ENCODE results near the gene UNKL.

Gene UNKL

DNA sequence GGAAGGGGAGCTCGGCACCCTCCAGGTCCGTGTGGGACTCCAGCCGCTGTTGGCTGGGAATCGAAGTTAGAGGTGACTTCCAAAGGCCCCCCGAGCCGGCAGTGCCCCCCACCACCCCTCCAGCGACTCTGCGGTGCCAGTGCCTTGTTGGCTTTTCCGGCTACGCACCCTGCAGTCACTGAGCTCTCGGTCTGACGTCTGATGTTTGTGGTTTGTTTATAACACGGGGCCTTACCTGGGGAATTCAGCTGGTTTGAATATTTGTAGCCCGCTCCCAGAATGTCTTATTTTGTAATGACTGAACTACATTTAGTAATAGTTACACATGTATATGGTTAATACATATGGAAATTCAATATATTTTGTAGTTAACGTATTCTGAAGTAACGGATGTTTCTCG lies 88.1 kb downstream of the UNKL start:
- H3K9ac ChIP-seq (ENCODE audit: low read depth, low read length), result no peak overlapping the region
- H3K36me3 ChIP-seq (ENCODE audit: insufficient read depth, low read length), result no peaks in the 10 kb centered on the region
- no peaks in the 10 kb centered on the region for H3K4me1 ChIP-seq (ENCODE audit: insufficient read depth, low read length)
- no peaks in the 10 kb centered on the region for H3K9me3 ChIP-seq (ENCODE audit: control insufficient read depth, insufficient read depth, low read length)

DNA sequence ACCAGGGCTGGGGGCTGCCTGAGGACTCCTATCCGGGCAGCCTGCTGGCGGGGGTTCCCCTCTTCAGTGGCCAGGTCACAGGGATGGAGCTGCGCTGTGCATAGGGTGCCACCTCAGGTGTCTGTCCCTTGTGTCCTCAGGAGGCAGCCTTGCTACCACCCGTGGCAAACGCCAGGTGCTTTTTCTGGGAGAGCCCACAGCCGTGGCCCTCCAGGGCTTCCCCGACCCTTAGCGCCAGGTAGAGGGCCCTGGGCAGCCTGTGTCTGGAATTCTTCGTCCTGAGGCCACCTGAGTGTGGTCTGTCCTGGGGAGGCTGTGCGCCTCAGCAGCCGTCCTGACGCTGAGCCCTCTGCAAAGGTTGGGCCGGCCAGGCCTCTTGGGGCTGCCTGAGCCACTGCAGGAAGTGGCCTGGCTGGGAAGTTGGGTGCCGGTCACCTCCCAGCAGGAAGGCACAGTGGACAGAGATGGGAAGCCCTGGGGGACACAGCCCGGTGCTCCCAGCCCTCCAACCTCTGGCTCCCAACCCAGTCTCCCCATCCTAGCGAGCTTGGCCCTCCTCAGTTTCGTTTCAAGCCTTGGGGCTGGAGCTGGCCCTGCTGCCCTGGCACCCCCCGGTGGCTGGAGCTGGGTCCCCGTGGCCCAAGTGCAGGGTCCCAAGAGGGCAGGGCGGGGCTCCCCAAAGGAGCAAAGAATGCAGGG lies 88.7 kb downstream of the UNKL start:
- Histone ChIP-seq H3K9me3 (ENCODE audit: control insufficient read depth, insufficient read depth, low read length) (no peaks in the 10 kb centered on the region), H3K9ac (ENCODE audit: low read depth, low read length) (no peak overlapping the region), H3K4me1 (ENCODE audit: insufficient read depth, low read length) (no peaks in the 10 kb centered on the region), H3K36me3 (ENCODE audit: insufficient read depth, low read length) (no peaks in the 10 kb centered on the region)

DNA sequence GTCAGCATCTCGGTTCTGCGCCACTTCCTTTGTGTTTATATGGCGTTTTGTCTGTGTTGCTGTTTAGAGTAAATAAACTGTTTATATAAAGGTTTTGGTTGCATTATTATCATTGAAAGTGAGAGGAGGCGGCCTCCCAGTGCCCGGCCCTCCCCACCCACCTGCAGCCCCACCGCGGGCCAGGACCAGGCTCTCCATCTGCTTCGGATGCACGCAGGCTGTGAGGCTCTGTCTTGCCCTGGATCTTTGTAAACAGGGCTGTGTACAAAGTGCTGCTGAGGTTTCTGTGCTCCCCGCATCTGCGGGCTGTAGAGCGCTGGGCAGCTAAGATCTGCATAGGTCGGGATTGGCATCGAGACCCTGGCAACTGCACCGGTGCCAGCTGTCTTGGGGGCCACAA lies 89.2 kb downstream of the UNKL start:
- Histone ChIP-seq H3K36me3 (ENCODE audit: insufficient read depth, low read length) (peaks cover 4% of the 10 kb centered on the region), H3K4me1 (ENCODE audit: insufficient read depth, low read length) (no peaks in the 10 kb centered on the region), H3K9ac (ENCODE audit: low read depth, low read length) (no peak overlapping the region), H3K9me3 (ENCODE audit: control insufficient read depth, insufficient read depth, low read length) (no peaks in the 10 kb centered on the region)

DNA sequence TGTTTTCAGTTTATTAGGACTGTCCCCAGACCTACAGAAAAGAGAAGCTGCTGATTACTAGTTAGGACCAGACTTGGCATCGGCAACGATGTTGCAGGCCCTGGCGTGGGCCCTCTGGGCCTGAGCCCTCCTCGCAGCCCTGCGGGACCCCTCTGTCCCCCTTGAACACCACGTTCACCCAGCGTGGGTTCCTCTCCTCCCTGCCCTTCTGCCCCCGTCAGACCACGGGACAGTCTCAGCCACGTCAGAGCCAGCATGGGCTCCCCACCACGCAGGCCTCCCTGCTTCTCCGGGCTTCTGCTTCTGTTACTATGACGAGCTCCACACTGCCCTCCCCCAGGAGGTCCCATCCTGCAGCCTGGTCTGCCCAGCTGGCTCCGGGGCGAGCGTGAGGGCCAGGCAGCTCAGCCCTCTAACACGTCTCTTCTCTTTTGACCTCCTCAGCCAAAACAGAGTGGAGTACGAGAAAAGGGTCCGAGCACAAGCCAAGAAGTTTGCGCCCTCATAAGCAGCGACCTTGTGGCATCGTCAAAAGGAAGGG lies 90.1 kb downstream of the UNKL start:
- H3K9ac ChIP-seq (ENCODE audit: low read depth, low read length), result no peak overlapping the region
- peaks cover 13% of the 10 kb centered on the region for H3K36me3 ChIP-seq (ENCODE audit: insufficient read depth, low read length)

DNA sequence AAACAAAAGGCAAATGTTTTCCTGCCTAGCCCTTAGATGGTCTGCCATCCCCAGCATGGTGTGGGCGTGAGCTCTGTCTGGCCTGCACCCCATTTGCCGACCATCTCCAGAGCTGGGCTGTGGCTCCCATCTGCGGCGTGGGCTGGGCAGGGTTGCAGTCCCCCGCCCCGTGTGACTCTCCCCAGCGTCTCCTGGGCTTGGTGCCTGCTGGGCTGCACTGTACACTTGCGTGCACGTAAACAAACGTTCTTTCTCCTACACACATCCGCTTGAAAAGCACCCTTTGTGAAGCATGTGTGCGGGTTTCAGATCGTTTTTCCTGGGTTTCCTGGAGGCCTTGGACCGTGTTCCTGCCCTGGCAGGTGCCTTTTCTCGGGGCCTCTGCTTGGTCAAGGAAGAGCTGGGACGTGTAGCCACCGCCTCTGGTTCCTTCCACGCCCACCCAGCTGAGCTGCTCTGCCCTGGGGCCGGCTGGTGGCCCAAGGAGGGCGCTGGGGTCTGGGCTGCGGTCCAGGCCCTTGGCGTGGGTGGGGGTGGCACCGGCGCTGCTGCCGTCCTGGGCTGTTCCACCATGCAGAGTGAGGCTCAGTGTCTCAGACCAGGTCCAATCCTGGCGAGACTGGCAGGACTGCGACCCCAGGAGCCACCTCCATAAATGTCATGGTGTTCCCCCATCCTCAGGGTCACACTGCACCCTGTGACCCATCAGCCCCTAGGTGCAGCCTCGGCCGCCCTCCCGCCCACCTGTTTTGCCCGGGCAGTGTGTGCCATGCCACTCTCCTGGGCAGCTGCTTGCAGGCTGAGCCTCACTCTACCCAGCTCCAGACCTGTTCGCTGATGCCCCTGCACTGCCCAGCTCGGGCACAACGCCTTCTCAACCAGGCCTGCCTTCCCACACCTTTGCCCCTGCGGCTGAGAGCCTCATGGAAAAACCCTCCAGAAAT lies 90.9 kb downstream of the UNKL start:
- Histone ChIP-seq H3K36me3 (ENCODE audit: insufficient read depth, low read length) (peaks cover 21% of the 10 kb centered on the region), H3K9ac (ENCODE audit: low read depth, low read length) (no peak overlapping the region), H3K9me3 (ENCODE audit: control insufficient read depth, insufficient read depth, low read length) (no peaks in the 10 kb centered on the region), H3K4me1 (ENCODE audit: insufficient read depth, low read length) (no peaks in the 10 kb centered on the region)

More for the DNA sequence above, 90.1 kb downstream of the UNKL start:
- Histone ChIP-seq H3K9me3 (ENCODE audit: control insufficient read depth, insufficient read depth, low read length) (no peaks in the 10 kb centered on the region), H3K4me1 (ENCODE audit: insufficient read depth, low read length) (no peaks in the 10 kb centered on the region)

DNA sequence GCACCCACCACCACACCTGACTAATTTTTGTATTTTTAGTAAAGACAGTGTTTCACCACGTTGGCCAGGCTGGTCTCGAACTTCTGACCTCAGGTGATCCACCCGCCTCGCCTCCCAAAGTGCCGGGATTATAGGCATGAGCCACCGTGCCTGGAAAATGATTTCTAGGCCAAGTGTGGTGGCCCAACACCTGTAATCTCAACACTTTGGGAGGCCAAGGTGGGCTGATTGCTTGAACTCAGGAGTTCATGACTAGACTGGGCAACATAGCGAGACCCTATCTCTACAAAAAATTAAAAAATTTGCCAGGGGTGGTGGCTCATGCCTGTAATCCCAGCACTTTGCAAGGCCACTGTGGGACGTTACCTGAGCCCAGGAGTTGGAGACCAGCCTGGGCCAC lies 92.1 kb downstream of the UNKL start:
- Histone ChIP-seq H3K4me1 (ENCODE audit: insufficient read depth, low read length) (no peaks in the 10 kb centered on the region), H3K9me3 (ENCODE audit: control insufficient read depth, insufficient read depth, low read length) (no peaks in the 10 kb centered on the region), H3K36me3 (ENCODE audit: insufficient read depth, low read length) (peaks cover 28% of the 10 kb centered on the region), H3K9ac (ENCODE audit: low read depth, low read length) (no peak overlapping the region)

DNA sequence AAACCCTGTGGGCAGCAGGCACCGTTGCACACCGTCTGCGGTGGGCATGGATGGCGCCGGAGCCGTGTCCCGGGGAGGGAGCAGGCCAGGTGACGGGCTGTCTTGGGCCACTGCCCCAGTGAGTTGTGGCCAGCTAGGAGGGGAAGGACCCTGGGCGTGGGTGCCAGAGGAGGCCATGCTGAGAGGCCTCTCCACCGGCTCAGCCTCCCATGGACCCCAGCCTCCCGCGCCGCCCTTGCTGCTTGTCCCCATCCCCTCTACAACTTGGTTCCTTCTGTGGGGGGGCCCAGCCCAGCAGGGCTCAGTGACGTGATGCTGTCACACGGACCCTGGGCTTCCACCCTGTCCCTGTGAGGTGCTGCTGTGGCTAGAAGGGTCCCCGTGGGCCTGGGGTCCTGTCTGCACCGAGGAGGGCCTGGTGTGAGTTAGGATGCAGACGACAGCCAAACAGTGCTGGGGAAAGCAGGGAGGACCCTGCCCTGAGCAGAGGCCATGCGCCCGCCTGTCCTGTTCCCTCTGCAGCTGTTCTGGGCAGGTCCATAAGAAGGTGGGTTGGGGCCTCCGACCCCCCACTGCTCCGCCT lies 93.8 kb downstream of the UNKL start:
- Histone ChIP-seq H3K36me3 (ENCODE audit: insufficient read depth, low read length) (peaks cover 41% of the 10 kb centered on the region), H3K4me1 (ENCODE audit: insufficient read depth, low read length) (no peaks in the 10 kb centered on the region), H3K9ac (ENCODE audit: low read depth, low read length) (no peak overlapping the region), H3K9me3 (ENCODE audit: control insufficient read depth, insufficient read depth, low read length) (no peaks in the 10 kb centered on the region)

DNA sequence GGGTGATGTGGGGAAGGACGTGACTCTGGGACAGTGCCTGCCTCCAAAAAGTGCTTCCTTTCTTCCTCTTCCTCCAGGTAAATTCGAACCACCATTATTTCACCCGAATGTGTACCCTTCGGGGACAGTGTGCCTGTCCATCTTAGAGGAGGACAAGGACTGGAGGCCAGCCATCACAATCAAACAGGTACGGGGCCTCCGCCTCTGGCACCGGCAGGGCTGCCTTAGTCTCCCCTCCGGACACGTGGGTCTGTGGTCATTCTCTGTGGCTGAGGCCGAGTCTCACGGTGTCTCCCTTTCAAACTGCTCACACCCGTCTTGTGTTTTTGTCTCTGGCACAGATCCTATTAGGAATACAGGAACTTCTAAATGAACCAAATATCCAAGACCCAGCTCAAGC lies 94.4 kb downstream of the UNKL start:
- peaks cover 44% of the 10 kb centered on the region for H3K36me3 ChIP-seq (ENCODE audit: insufficient read depth, low read length)
- no peaks in the 10 kb centered on the region for H3K9me3 ChIP-seq (ENCODE audit: control insufficient read depth, insufficient read depth, low read length)
- no peak overlapping the region for H3K9ac ChIP-seq (ENCODE audit: low read depth, low read length)
- H3K4me1 ChIP-seq (ENCODE audit: insufficient read depth, low read length), result no peaks in the 10 kb centered on the region

DNA sequence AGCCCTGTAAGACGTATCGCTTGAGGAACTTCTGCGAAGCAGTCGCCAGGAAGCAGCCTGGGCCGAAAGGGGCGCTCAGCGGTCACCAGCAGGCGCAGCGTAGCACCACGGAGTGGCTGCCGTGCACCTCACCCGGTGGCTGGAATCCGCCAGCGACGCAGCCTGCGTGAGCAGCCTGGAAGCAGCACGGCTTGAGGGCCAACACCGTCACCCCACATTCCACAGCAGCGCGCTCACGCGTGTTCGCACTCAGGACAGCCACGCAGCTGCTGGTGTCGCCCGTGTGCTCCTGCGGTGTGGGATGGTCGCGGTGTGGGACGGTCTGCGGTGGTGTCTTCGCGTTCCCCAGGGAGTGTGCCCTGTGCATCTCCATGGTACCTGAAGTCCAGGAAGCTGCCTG lies 95.5 kb downstream of the UNKL start:
- H3K9me3 ChIP-seq (ENCODE audit: control insufficient read depth, insufficient read depth, low read length), result no peaks in the 10 kb centered on the region
- no peak overlapping the region for H3K9ac ChIP-seq (ENCODE audit: low read depth, low read length)
- no peaks in the 10 kb centered on the region for H3K4me1 ChIP-seq (ENCODE audit: insufficient read depth, low read length)
- H3K36me3 ChIP-seq (ENCODE audit: insufficient read depth, low read length), result peaks cover 47% of the 10 kb centered on the region

DNA sequence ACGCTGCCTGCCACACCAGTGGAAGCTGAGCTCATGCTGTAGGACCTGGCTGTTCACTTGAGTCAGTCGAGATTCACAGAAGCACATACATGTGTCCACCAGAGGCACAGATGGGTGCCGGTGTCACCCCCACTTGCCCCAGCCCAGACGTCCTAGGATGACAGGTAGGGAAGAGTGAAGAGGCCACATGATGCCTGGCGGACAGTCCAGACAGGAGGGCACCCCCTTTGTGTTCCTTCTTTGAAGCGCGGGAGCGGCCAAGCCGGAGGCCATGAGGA lies 96.3 kb downstream of the UNKL start:
- Histone ChIP-seq H3K9ac (ENCODE audit: low read depth, low read length) (no peak overlapping the region), H3K36me3 (ENCODE audit: insufficient read depth, low read length) (peaks cover 49% of the 10 kb centered on the region), H3K4me1 (ENCODE audit: insufficient read depth, low read length) (no peaks in the 10 kb centered on the region)

DNA sequence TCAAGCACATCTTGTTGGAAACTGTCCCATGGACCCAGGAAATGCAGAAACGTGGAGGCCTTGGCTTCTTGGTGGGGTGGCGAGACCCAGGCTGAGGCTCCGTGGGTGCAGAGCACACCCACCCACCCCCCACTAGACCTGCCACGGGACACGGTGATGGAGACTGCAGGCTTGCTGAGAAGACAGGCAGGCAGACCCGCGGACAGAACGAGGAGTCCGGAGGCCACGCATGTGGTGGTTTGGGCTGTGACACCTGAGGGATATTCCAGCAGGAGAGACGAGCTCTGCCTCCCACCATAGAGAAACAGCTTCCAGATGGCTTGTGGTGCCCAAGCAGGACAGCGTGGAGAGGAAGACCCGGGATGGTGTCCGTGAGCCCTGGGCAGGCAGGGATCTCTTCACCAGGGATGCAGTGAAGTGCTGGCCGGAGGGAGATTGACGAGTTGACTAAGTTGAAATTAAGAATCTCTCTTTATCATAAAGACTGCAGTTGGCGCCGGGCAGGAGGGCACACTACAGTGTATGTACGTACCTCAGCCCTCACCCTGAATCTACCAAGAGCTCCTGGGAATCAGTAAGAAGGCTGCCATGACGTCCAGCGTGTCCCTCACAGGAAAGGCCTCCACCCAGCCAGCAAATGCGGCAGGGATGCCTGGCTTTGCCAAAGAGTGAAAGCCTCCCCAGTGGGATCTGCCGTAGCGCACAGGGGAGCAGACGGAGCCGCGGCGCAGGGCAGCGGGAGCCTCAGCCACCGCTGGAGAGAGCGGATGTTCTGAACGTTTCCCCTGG lies 96.8 kb downstream of the UNKL start:
- H3K9ac ChIP-seq (ENCODE audit: low read depth, low read length), result no peak overlapping the region
- no peaks in the 10 kb centered on the region for H3K9me3 ChIP-seq (ENCODE audit: control insufficient read depth, insufficient read depth, low read length)
- H3K36me3 ChIP-seq (ENCODE audit: insufficient read depth, low read length), result peaks cover 49% of the 10 kb centered on the region

More for the DNA sequence above, 96.3 kb downstream of the UNKL start:
- no peaks in the 10 kb centered on the region for H3K9me3 ChIP-seq (ENCODE audit: control insufficient read depth, insufficient read depth, low read length)

DNA sequence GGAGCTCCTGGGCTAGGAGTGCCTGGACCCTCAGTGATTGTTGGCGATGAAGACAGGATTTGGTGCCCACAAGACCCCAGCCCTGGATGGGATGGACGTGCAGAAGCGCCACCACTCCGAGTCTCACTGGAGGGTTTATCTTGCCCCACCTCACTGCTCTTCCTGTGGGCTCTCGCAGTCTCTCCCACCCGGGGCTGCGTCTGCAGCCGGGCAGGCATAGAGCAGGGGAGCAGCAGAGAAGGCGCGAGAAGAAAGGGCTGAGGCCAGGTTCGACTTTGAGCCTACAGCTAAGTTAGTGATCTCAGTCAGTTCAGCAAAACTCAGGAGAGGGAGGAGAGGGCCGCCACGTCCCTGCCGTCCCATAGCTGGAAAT lies 98.5 kb downstream of the UNKL start:
- Histone ChIP-seq H3K9ac (ENCODE audit: low read depth, low read length) (no peak overlapping the region), H3K36me3 (ENCODE audit: insufficient read depth, low read length) (peaks cover 49% of the 10 kb centered on the region), H3K4me1 (ENCODE audit: insufficient read depth, low read length) (peaks cover 5% of the 10 kb centered on the region; the same call in 1 of the 2 replicates), H3K9me3 (ENCODE audit: control insufficient read depth, insufficient read depth, low read length) (no peaks in the 10 kb centered on the region)

More for the DNA sequence above, 96.8 kb downstream of the UNKL start:
- H3K4me1 ChIP-seq (ENCODE audit: insufficient read depth, low read length), result no peaks in the 10 kb centered on the region

DNA sequence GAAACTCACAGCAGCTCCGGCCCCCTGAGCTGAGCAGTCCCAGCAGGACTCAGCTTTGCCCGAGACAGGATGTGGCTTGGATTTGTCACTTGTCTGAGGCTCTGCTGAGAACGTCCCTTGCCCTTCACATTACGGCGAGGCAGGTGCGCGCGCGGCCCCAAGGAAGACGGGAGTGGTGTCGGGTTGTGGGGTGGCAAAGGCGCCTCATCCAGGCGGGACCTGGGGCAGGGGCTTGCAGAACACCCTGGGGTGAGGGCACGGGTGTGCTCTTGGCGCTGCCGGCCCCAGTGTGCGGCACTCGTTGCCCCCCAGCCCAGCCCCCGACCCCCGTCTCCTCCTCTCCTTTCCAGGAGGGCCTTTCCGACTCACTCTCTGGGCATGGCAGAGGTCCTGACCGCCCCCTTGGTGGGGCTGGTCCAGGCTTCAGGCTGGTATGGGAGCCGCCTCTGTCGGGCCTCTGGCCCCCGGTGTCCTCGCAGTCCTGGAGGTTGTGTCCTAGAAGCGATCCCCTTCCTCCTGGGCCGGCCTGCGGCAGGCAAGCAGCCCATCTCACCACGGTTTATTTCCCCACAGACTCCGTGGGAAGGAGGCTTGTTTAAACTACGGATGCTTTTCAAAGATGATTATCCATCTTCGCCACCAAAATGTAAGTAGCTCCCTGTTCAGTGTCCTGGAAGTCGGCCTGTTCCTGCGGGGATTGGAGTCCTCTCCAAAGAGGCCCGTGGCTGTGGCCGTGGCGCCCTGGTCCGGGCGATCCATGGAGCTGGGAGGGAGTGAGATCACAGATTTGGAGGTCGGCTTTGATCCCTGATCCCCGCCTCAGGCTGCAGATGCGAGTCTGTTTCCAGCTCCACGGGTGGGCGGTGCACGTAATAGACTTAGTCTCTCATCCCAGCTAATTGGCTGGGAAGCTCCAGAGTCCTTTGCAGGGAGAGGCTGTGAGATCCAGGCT lies 99.1 kb downstream of the UNKL start:
- Histone ChIP-seq H3K9ac (ENCODE audit: low read depth, low read length) (no peak overlapping the region), H3K4me1 (ENCODE audit: insufficient read depth, low read length) (peaks cover 5% of the 10 kb centered on the region; the same call in 1 of the 2 replicates), H3K9me3 (ENCODE audit: control insufficient read depth, insufficient read depth, low read length) (no peaks in the 10 kb centered on the region), H3K36me3 (ENCODE audit: insufficient read depth, low read length) (peaks cover 45% of the 10 kb centered on the region)
